GM12878 (cell line): ENCODE results near the gene PIK3R3. TPM values are rescaled to one million over a fixed set of nuclear protein-coding genes. Genes with fewer than 3 reads are reported as not detected.

Source experiments
- ATAC-seq: fragments of 200-7000 bp; cut with Tn5 transposase; 3 replicates; pipeline ENCODE4 v1.9.1; 2020; ENCODE audit warnings: mild to moderate bottlenecking, moderate library complexity
- BruUV-seq: library from RNA; stranded (reverse); fragments of 400-500 nt; replicated peaks from 2 replicates; lab custom pipeline; 2021; lab: Mats Ljungman, UMichigan
- CTCF ChIA-PET: fragments of 300-600 bp; sonication (Branson Sonifier 250); formaldehyde crosslinking; extraction: SDS; loops from one replicate; lab custom pipeline; 2021; ENCODE audit warnings: inconsistent platforms; lab: Yijun Ruan, JAX
- POLR2A ChIA-PET: fragments of 350-600 bp; formaldehyde crosslinking; extraction: SDS; loops from one replicate; lab custom pipeline; 2021; ENCODE audit warnings: inconsistent platforms; lab: Charles Lee
- RAD21 ChIA-PET: fragments of 300-600 bp; sonication (Branson Sonifier 250); formaldehyde crosslinking; loops from one replicate; lab custom pipeline; 2023; ENCODE audit warnings: antibody characterized with exemption; ENCODE audit not compliant: unreplicated experiment; lab: Charles Lee
- SMC1A ChIA-PET: fragments of 300-600 bp; sonication (Branson Sonifier 250); formaldehyde crosslinking; loops from one replicate; lab custom pipeline; 2023; ENCODE audit not compliant: unreplicated experiment, uncharacterized antibody; lab: Charles Lee
- DNase-seq: peaks from one replicate; pipeline ENCODE4 v3.0.0-alpha.2; 2011; ENCODE audit warnings: low read depth, low spot score
- FAIRE-seq: peaks from 3 replicates; lab custom pipeline; 2011; peaks lifted over from hg19 to GRCh38; lab: Jason Lieb, UNC
- H2AFZ ChIP-seq: 2 replicates; pipeline ENCODE4 v1.6.0; 2011; ENCODE audit warnings: low read depth, low read length, control low read depth; ENCODE audit not compliant: control insufficient read depth
- H3K27ac ChIP-seq: 2 replicates; pipeline ENCODE4 v1.5.1; 2011; ENCODE audit warnings: control low read depth; ENCODE audit not compliant: control insufficient read depth, insufficient read depth
- H3K27me3 ChIP-seq, 2 experiments: replicated peaks in 1 of 2; 2 replicates each; pipeline versions ENCODE4 v1.6.0 to v1.6.1; 2011; ENCODE audit warnings: low read length in 1 of 2; ENCODE audit not compliant: control insufficient read depth in 2 of 2, insufficient read depth in 2 of 2
- H3K36me3 ChIP-seq, 2 experiments: 2 replicates each; pipeline ENCODE4 v1.5.1; 2011; ENCODE audit warnings: low read length in 1 of 2; ENCODE audit not compliant: control insufficient read depth in 2 of 2, insufficient read depth in 2 of 2
- H3K4me1 ChIP-seq: 2 replicates; pipeline ENCODE4 v1.6.1; 2011; ENCODE audit warnings: mild to moderate bottlenecking, low read length, moderate library complexity, mixed read lengths; ENCODE audit not compliant: control insufficient read depth, insufficient read depth
- H3K4me2 ChIP-seq: 2 replicates; pipeline ENCODE4 v1.6.0; 2011; ENCODE audit warnings: control low read depth; ENCODE audit not compliant: control insufficient read depth, insufficient read depth
- H3K4me3 ChIP-seq: fragments of 200-600 bp; sonication (generic); 2 replicates; pipeline ENCODE4 v1.5.1; 2016
- H3K79me2 ChIP-seq: 2 replicates; pipeline ENCODE4 v1.6.0; 2011; ENCODE audit warnings: low read length; ENCODE audit not compliant: control insufficient read depth, insufficient read depth
- H3K9ac ChIP-seq: 2 replicates; pipeline ENCODE4 v1.8.0; 2011; ENCODE audit warnings: low read length, control low read depth, mixed read lengths; ENCODE audit not compliant: control insufficient read depth, insufficient read depth
- H3K9me3 ChIP-seq: replicated peaks from 3 replicates; pipeline ENCODE4 v1.5.1; 2011; ENCODE audit warnings: mild to moderate bottlenecking, low read length; ENCODE audit not compliant: control insufficient read depth, insufficient read depth
- H4K20me1 ChIP-seq: 2 replicates; pipeline ENCODE4 v1.6.0; 2011; ENCODE audit not compliant: control insufficient read depth, insufficient read depth
- KDM1A ChIP-seq: fragments of 200-600 bp; sonication (generic); IDR thresholded peaks from 2 replicates; pipeline ENCODE4 v1.6.1; 2016; ENCODE audit warnings: borderline replicate concordance
- ZNF384 ChIP-seq: IDR thresholded peaks from 2 replicates; pipeline ENCODE4 v1.6.1; 2012; ENCODE audit warnings: low read depth, mild to moderate bottlenecking, low read length, improper control_type of control experiment, borderline replicate concordance
- ZNF687 ChIP-seq: fragments of 450-650 bp; IDR thresholded peaks from 2 replicates; pipeline ENCODE4 v1.6.1; 2017; ENCODE audit warnings: mild to moderate bottlenecking, moderate library complexity
- ZSCAN29 ChIP-seq: fragments of 450-650 bp; IDR thresholded peaks from 2 replicates; pipeline ENCODE4 v1.6.1; 2017; ENCODE audit warnings: mild to moderate bottlenecking, moderate library complexity
- WGBS: methylation state at CpG from one replicate; pipeline ENCODE4 v1.1.6; 2016; ENCODE audit warnings: low lambda C conversion rate; ENCODE audit not compliant: insufficient replicate concordance, insufficient coverage; ENCODE audit errors: missing lambda C conversion rate; 5-methylcytosine and 5-hydroxymethylcytosine counted together
- in situ Hi-C: fragments of 300-500 bp; cut with MboI; formaldehyde crosslinking; loops from 9 replicates; pipeline ENCODE4 v1.14.3; 2018; ENCODE audit warnings: mixed read lengths
- intact Hi-C: fragments of 100-400 bp; cut with micrococcal nuclease; formaldehyde crosslinking; loops from one replicate; pipeline ENCODE4 v1.14.2; 2022; ENCODE audit not compliant: unreplicated experiment
- polyA plus RNA-seq, 11 experiments: library from polyadenylated mRNA; depleted of rRNA in 4 of 11; unstranded in 6 of 11; stranded (reverse) in 5 of 11; fragments of >200 nt; fragmentation: Nextera tagmentation in 4 of 11; fragmentation: Illumina TruSeq in 1 of 11; extraction: Ambion mirVana in 4 of 11; extraction: Trizol in 1 of 11; gene quantifications; 1 replicate in 1 of 11; 2 replicates in 10 of 11; pipeline versions ENCODE4 v1.2.1 to v1.2.3, GENCODE V29; 2011 to 2016; ENCODE audit warnings: inconsistent platforms in 2 of 11, missing spikeins in 2 of 11, low read depth in 1 of 11
- total RNA-seq, 4 experiments: library from RNA; depleted of rRNA in 3 of 4; stranded (reverse); fragments of >200 nt in 3 of 4; fragmentation: Illumina TruSeq in 1 of 4; extraction: Trizol in 1 of 4; gene quantifications; 2 replicates each; pipeline versions ENCODE4 v1.2.1 to v1.2.3, GENCODE V29; 2013 to 2021

PIK3R3 gene
- total and polyA plus RNA-seq, 10 of the 15 experiments (the other 5 are each of a cell fraction or from before 2014, with no cell fraction given), result 4.8 to 27.0 (median 19.8) TPM

- ATAC-seq (no peak), DNase-seq (no peak), FAIRE-seq (no peak)
- Histone ChIP-seq H3K4me2 (no peak overlapping the region), H3K27ac (no peak overlapping the region), H3K27me3 (no peaks in the 10 kb centered on the region), H3K36me3 (peaks cover 0 to 12% of the 10 kb centered on the region in 2 experiments; a peak in 2 of 4 replicates), H4K20me1 (no peaks in the 10 kb centered on the region), H3K4me1 (no peaks in the 10 kb centered on the region), H3K9ac (no peak overlapping the region), H3K79me2 (no peaks in the 10 kb centered on the region), H3K9me3 (no peaks in the 10 kb centered on the region), H3K4me3 (no peak overlapping the region), H2AFZ (no peak overlapping the region)
- CTCF ChIA-PET, result interaction anchor here (1.0 to 1.3 kb wide), 2 partner anchors 11 to 106 kb away, joined by 3 to 4 read pairs; no protein-coding TSS in a partner anchor
- intact Hi-C loops (no loop called here), in situ Hi-C loops (no loop called here)
- WGBS, result 100% methylated on average over 1 of the region's 1 CpG
- BruUV-seq, result no TSS peak
- RAD21 ChIA-PET, result no interaction called here
- SMC1A ChIA-PET, result interaction anchor here (0.9 kb wide), 1 partner anchor 11 kb away, joined by 3 read pairs; no protein-coding TSS in a partner anchor
- TF ChIP-seq ZNF687 (no peak), ZSCAN29 (no peak), ZNF384 (no peak), KDM1A (no peak)
- POLR2A ChIA-PET, result no interaction called here
Observed at GRCh38 chr1:46072975-46073374, 59.5 kb downstream of the PIK3R3 start.
